ENCODE data around the gene OR13J1.
"Not testable (repeated sequence)": the region's sequence is repeated elsewhere in the genome, so short reads cannot be mapped to it uniquely, and the experiment has no call there.

OR13J1 gene

GRCh38 chr9:35870351-35870923, at the start of gene OR13J1:
Gene OR13J1 (minus strand): TSS chr9:35870401. CDS start chr9:35870401, 0 bp downstream.
- no peak for DNase-seq

- DNase-seq = no peak
Observed at GRCh38 chr9:35919212-35920008, 49.2 kb upstream of the OR13J1 start.

- DNase-seq = no peak
Observed at GRCh38 chr9:35918780-35919179, 48.6 kb upstream of the OR13J1 start.

- DNase-seq = no peak
Observed at GRCh38 chr9:35917261-35917660, 47.1 kb upstream of the OR13J1 start.

- DNase-seq = no peak
Observed at GRCh38 chr9:35915681-35916294, 45.6 kb upstream of the OR13J1 start.

- peak; percentile 26 for DNase-seq
Observed at GRCh38 chr9:35914301-35914807, 44.2 kb upstream of the OR13J1 start.

GRCh38 chr9:35913429-35913828, 43.2 kb upstream of the OR13J1 start:
- DNase-seq = not testable (repeated sequence)

- DNase-seq = no peak
Observed at GRCh38 chr9:35912791-35913400, 42.7 kb upstream of the OR13J1 start.

GRCh38 chr9:35911690-35912089, 41.5 kb upstream of the OR13J1 start:
- no peak for DNase-seq

- DNase-seq = peak; percentile 61
Observed at GRCh38 chr9:35910613-35911359, 40.6 kb upstream of the OR13J1 start.

- no peak for DNase-seq
Observed at GRCh38 chr9:35909687-35910612, 39.7 kb upstream of the OR13J1 start.

GRCh38 chr9:35909274-35909673, 39.1 kb upstream of the OR13J1 start, which contains the start of gene SPAAR:
Gene SPAAR (plus strand): TSS chr9:35909490. CDS start chr9:35910464, 974 bp downstream.
- DNase-seq = no peak

- DNase-seq = no peak
Observed at GRCh38 chr9:35908504-35909125, 38.4 kb upstream of the OR13J1 start.

GRCh38 chr9:35907711-35908503, 37.7 kb upstream of the OR13J1 start:
- peak; percentile 14 for DNase-seq

- DNase-seq = no peak
Observed at GRCh38 chr9:35906923-35907699, 36.9 kb upstream of the OR13J1 start.

- no peak for DNase-seq
Observed at GRCh38 chr9:35905912-35906679, 35.9 kb upstream of the OR13J1 start, which contains the start of gene HRCT1. Gene HRCT1 (plus strand): TSS chr9:35906202. CDS start chr9:35906288, 86 bp downstream.

GRCh38 chr9:35905051-35905781, 35.0 kb upstream of the OR13J1 start:
- DNase-seq = no peak

- no peak for DNase-seq
Observed at GRCh38 chr9:35904338-35904737, 34.1 kb upstream of the OR13J1 start.

All from CD4-positive, alpha-beta T cell treated with Interleukin-12 subunit alpha and Interleukin-12 subunit beta, for 1 hour (primary cell).